Muscle layer of colon (tissue), 2 donors: ENCODE measurements around the gene GALNT7.

Experiments used
- H3K27ac ChIP-seq: one replicate; pipeline ENCODE4 v1.7.0; 2013; ENCODE audit warnings: low read depth, mild to moderate bottlenecking, low read length, moderate library complexity
- H3K27me3 ChIP-seq, 2 donors: one replicate each; pipeline ENCODE4 v1.7.0; 2013; ENCODE audit warnings: low read length in 2 of 2, mild to moderate bottlenecking in 2 of 2; ENCODE audit not compliant: insufficient read depth in 2 of 2, control insufficient read depth in 1 of 2
- H3K36me3 ChIP-seq: one replicate; pipeline ENCODE4 v1.7.0; 2013; ENCODE audit warnings: mild to moderate bottlenecking, low read length; ENCODE audit not compliant: insufficient read depth
- H3K4me1 ChIP-seq: one replicate; pipeline ENCODE4 v1.7.0; 2013; ENCODE audit warnings: mild to moderate bottlenecking, low read length; ENCODE audit not compliant: insufficient read depth
- H3K4me3 ChIP-seq, 2 donors: one replicate each; pipeline ENCODE4 v1.7.0; 2013; ENCODE audit warnings: low read length in 2 of 2, low read depth in 1 of 2, mild to moderate bottlenecking in 1 of 2, moderate library complexity in 1 of 2
- H3K9ac ChIP-seq: one replicate; pipeline ENCODE4 v1.7.0; 2013; ENCODE audit warnings: low read length
- H3K9me3 ChIP-seq: one replicate; pipeline ENCODE4 v1.7.0; 2013; ENCODE audit warnings: mild to moderate bottlenecking, low read length
- donor health status: abdominal sarcoma.
- donor health status: Adenocarcinoma of cecum.

Gene GALNT7

GRCh38 chr4:173318240-173318639 is 149.6 kb downstream of the GALNT7 start:
- H3K36me3 ChIP-seq, result peaks cover 24% of the 10 kb centered on the region
- H3K9me3 ChIP-seq, result no peaks in the 10 kb centered on the region
- H3K9ac ChIP-seq, result no peak overlapping the region
- H3K4me1 ChIP-seq, result no peaks in the 10 kb centered on the region
- no peak overlapping the region for H3K27ac ChIP-seq
- H3K4me3 ChIP-seq, result no peak overlapping the region
- H3K27me3 ChIP-seq, result no peaks in the 10 kb centered on the region

- H3K9ac ChIP-seq, result no peak overlapping the region
Observed at GRCh38 chr4:173318648-173319211, 150.1 kb downstream of the GALNT7 start.

GRCh38 chr4:173319696-173320095 is 151.1 kb downstream of the GALNT7 start:
- Histone ChIP-seq H3K9ac (no peak overlapping the region), H3K27me3 (no peaks in the 10 kb centered on the region), H3K4me1 (no peaks in the 10 kb centered on the region), H3K9me3 (no peaks in the 10 kb centered on the region), H3K36me3 (peaks cover 17% of the 10 kb centered on the region), H3K4me3 (no peak overlapping the region), H3K27ac (no peak overlapping the region)

More at GRCh38 chr4:173318648-173319211, 150.1 kb downstream of the GALNT7 start:
- Histone ChIP-seq H3K36me3 (peaks cover 24% of the 10 kb centered on the region), H3K27ac (no peak overlapping the region), H3K4me3 (no peak overlapping the region), H3K4me1 (no peaks in the 10 kb centered on the region), H3K9me3 (no peaks in the 10 kb centered on the region), H3K27me3 (no peaks in the 10 kb centered on the region)

GRCh38 chr4:173325007-173325736 is 156.6 kb downstream of the GALNT7 start:
- no peaks in the 10 kb centered on the region for H3K9me3 ChIP-seq
- peaks cover under 1% of the 10 kb centered on the region for H3K4me1 ChIP-seq
- no peak overlapping the region for H3K4me3 ChIP-seq
- no peaks in the 10 kb centered on the region for H3K27me3 ChIP-seq
- peaks cover 24% of the 10 kb centered on the region for H3K36me3 ChIP-seq
- no peak overlapping the region for H3K9ac ChIP-seq
- no peak overlapping the region for H3K27ac ChIP-seq

GRCh38 chr4:173328236-173328901 is 159.8 kb downstream of the GALNT7 start:
- no peak overlapping the region for H3K9ac ChIP-seq
- no peaks in the 10 kb centered on the region for H3K9me3 ChIP-seq
- H3K27me3 ChIP-seq, result no peaks in the 10 kb centered on the region
- peaks cover 37% of the 10 kb centered on the region for H3K36me3 ChIP-seq
- H3K4me3 ChIP-seq, result no peak overlapping the region
- no peak overlapping the region for H3K27ac ChIP-seq
- H3K4me1 ChIP-seq, result peaks cover 21% of the 10 kb centered on the region

- no peaks in the 10 kb centered on the region for H3K9me3 ChIP-seq
- H3K9ac ChIP-seq, result no peak overlapping the region
- H3K4me3 ChIP-seq, result no peak overlapping the region
- no peak overlapping the region for H3K27ac ChIP-seq
- H3K27me3 ChIP-seq, result no peaks in the 10 kb centered on the region
- H3K4me1 ChIP-seq, result peaks cover 24% of the 10 kb centered on the region
- peaks cover 37% of the 10 kb centered on the region for H3K36me3 ChIP-seq
Observed at GRCh38 chr4:173330590-173330989, 162.0 kb downstream of the GALNT7 start.

GRCh38 chr4:173332021-173332487 is 163.4 kb downstream of the GALNT7 start:
- Histone ChIP-seq H3K9ac (peak overlapping the region; percentile 92), H3K36me3 (peaks cover 37% of the 10 kb centered on the region)

GRCh38 chr4:173332963-173333657 is 164.5 kb downstream of the GALNT7 start:
- Histone ChIP-seq H3K27me3 (no peaks in the 10 kb centered on the region), H3K9ac (peak overlapping the region; percentile 92), H3K9me3 (no peaks in the 10 kb centered on the region), H3K36me3 (peaks cover 37% of the 10 kb centered on the region), H3K4me3 (peak overlapping the region; percentile 66 to 88), H3K27ac (peak overlapping the region; percentile 91), H3K4me1 (peaks cover 24% of the 10 kb centered on the region)

More at GRCh38 chr4:173332021-173332487, 163.4 kb downstream of the GALNT7 start:
- Histone ChIP-seq H3K27ac (no peak overlapping the region), H3K9me3 (no peaks in the 10 kb centered on the region), H3K4me3 (peak overlapping the region in 1 of 2 donors; percentile 88), H3K27me3 (no peaks in the 10 kb centered on the region), H3K4me1 (peaks cover 24% of the 10 kb centered on the region)

- Histone ChIP-seq H3K27ac (peak overlapping the region; percentile 91), H3K36me3 (peaks cover 33% of the 10 kb centered on the region), H3K9ac (peak overlapping the region; percentile 92), H3K4me3 (peak overlapping the region; percentile 66 to 88), H3K4me1 (peaks cover 24% of the 10 kb centered on the region), H3K9me3 (no peaks in the 10 kb centered on the region), H3K27me3 (no peaks in the 10 kb centered on the region)
Observed at GRCh38 chr4:173333658-173334084, 165.1 kb downstream of the GALNT7 start.

GRCh38 chr4:173334085-173334890 is 165.7 kb downstream of the GALNT7 start, which contains the start of gene HMGB2:
Gene HMGB2, minus strand, starts transcription at chr4:173334358. Its CDS starts 709 bp downstream, at chr4:173333649.
- Histone ChIP-seq H3K9ac (peak within 1 kb of the TSS; percentile 92), H3K36me3 (peaks cover 27% of the 10 kb centered on the region), H3K27ac (peak within 1 kb of the TSS; percentile 91), H3K4me1 (peaks cover 24% of the 10 kb centered on the region), H3K9me3 (no peaks in the 10 kb centered on the region), H3K27me3 (no peaks in the 10 kb centered on the region), H3K4me3 (peak within 1 kb of the TSS; percentile 66 to 88)
